Liver (tissue), 9 donors: ENCODE results near the gene WDR82. TPM values are rescaled to one million over a fixed set of nuclear protein-coding genes. Genes with fewer than 3 reads are reported as not detected.

ENCODE experiments used
- DNase-seq: peaks from one replicate; pipeline ENCODE4 v3.0.0-alpha.2; 2017; ENCODE audit warnings: low spot score
- H3K27ac ChIP-seq, 2 donors: one replicate each; pipeline ENCODE4 v1.7.0; 2013; ENCODE audit warnings: inconsistent platforms in 2 of 2, low read length in 2 of 2, control low read depth in 1 of 2, low read depth in 1 of 2, mild to moderate bottlenecking in 1 of 2
- H3K27me3 ChIP-seq, 4 donors: one replicate each; pipeline versions ENCODE4 v1.6.1 to v1.7.0; 2013; ENCODE audit warnings: low read length in 3 of 4, inconsistent platforms in 1 of 4, mild to moderate bottlenecking in 1 of 4, moderate library complexity in 1 of 4; ENCODE audit not compliant: control insufficient read depth in 4 of 4, insufficient read depth in 4 of 4
- H3K36me3 ChIP-seq, 4 donors: one replicate each; pipeline versions ENCODE4 v1.6.1 to v1.7.0; 2013; ENCODE audit warnings: low read length in 3 of 4, mild to moderate bottlenecking in 3 of 4, low read depth in 1 of 4, moderate library complexity in 1 of 4; ENCODE audit not compliant: control insufficient read depth in 4 of 4, insufficient read depth in 3 of 4
- H3K4me1 ChIP-seq, 4 donors: one replicate each; pipeline versions ENCODE4 v1.6.1 to v1.7.0; 2013; ENCODE audit warnings: low read length in 3 of 4, mild to moderate bottlenecking in 3 of 4, moderate library complexity in 1 of 4; ENCODE audit not compliant: control insufficient read depth in 4 of 4, insufficient read depth in 4 of 4
- H3K4me3 ChIP-seq, 3 donors: one replicate each; pipeline versions ENCODE4 v1.6.1 to v1.7.0; 2013; ENCODE audit warnings: low read length in 3 of 3, control low read depth in 1 of 3, low read depth in 1 of 3, mild to moderate bottlenecking in 1 of 3
- H3K9ac ChIP-seq, 2 donors: one replicate each; pipeline ENCODE4 v1.7.0; 2013; ENCODE audit warnings: low read length in 2 of 2, mild to moderate bottlenecking in 2 of 2, moderate library complexity in 2 of 2, control low read depth in 1 of 2, low read depth in 1 of 2
- H3K9me3 ChIP-seq, 4 donors: one replicate each; pipeline versions ENCODE4 v1.6.1 to v1.7.0; 2013; ENCODE audit warnings: low read length in 3 of 4; ENCODE audit not compliant: control insufficient read depth in 4 of 4
- EGR1 ChIP-seq, 2 donors: IDR thresholded peaks; 2 replicates each; pipeline ENCODE4 v1.6.1; 2016 to 2018; ENCODE audit warnings: antibody characterized with exemption in 2 of 2, low read depth in 2 of 2
- FOXA1 ChIP-seq: IDR thresholded peaks from 2 replicates; pipeline ENCODE4 v1.6.1; 2016; ENCODE audit warnings: antibody characterized with exemption
- FOXA2 ChIP-seq: IDR thresholded peaks from 2 replicates; pipeline ENCODE4 v1.6.1; 2016; ENCODE audit warnings: antibody characterized with exemption
- GABPA ChIP-seq, 2 donors: IDR thresholded peaks in 1 of 2; conservative IDR thresholded peaks in 1 of 2; 2 replicates each; pipeline ENCODE4 v1.6.1; 2016; ENCODE audit warnings: antibody characterized with exemption in 2 of 2, mild to moderate bottlenecking in 1 of 2, moderate library complexity in 1 of 2
- HNF4A ChIP-seq, 2 donors: conservative IDR thresholded peaks; 2 replicates each; pipeline ENCODE4 v1.6.1; 2016; ENCODE audit warnings: antibody characterized with exemption in 2 of 2, mild to moderate bottlenecking in 2 of 2
- HNF4G ChIP-seq: IDR thresholded peaks from 2 replicates; pipeline ENCODE4 v1.6.1; 2016; ENCODE audit warnings: antibody characterized with exemption
- JUND ChIP-seq, 2 donors: IDR thresholded peaks; 2 replicates each; pipeline ENCODE4 v1.6.1; 2016; ENCODE audit warnings: antibody characterized with exemption in 2 of 2
- NR2F2 ChIP-seq: IDR thresholded peaks from 2 replicates; pipeline ENCODE4 v1.6.1; 2016; ENCODE audit warnings: antibody characterized with exemption
- RAD21 ChIP-seq, 2 donors: IDR thresholded peaks; 2 replicates each; pipeline ENCODE4 v1.6.1; 2016; ENCODE audit warnings: antibody characterized with exemption in 2 of 2, mild to moderate bottlenecking in 2 of 2
- RXRA ChIP-seq, 2 donors: IDR thresholded peaks; 2 replicates each; pipeline ENCODE4 v1.6.1; 2017 to 2018; ENCODE audit warnings: antibody characterized with exemption in 2 of 2, mild to moderate bottlenecking in 1 of 2
- SP1 ChIP-seq: IDR thresholded peaks from 2 replicates; pipeline ENCODE4 v1.6.1; 2018; ENCODE audit warnings: antibody characterized with exemption, mild to moderate bottlenecking
- TAF1 ChIP-seq: conservative IDR thresholded peaks from 2 replicates; pipeline ENCODE4 v1.6.1; 2016; ENCODE audit warnings: antibody characterized with exemption, mild to moderate bottlenecking
- YY1 ChIP-seq: IDR thresholded peaks from 2 replicates; pipeline ENCODE4 v1.6.1; 2016; ENCODE audit warnings: antibody characterized with exemption, mild to moderate bottlenecking
- WGBS: extraction: QIAGEN DNeasy Blood & Tissue Kit; methylation state at CpG from one replicate; pipeline ENCODE4 v1.1.7; 2013; 5-methylcytosine and 5-hydroxymethylcytosine counted together
- polyA plus RNA-seq, 2 donors: library from polyadenylated mRNA; stranded (reverse) in 1 of 2; unstranded in 1 of 2; fragments of 200-250 nt in 1 of 2; fragments of >200 nt in 1 of 2; fragmentation: Nextera tagmentation in 1 of 2; extraction: Ambion mirVana in 1 of 2; gene quantifications; one replicate each; pipeline versions ENCODE4 v1.2.1 to v1.2.3, GENCODE V29; 2013 to 2015
- total RNA-seq, 2 donors: library from RNA; depleted of rRNA; stranded (reverse); fragments of >200 nt; gene quantifications; one replicate each; pipeline ENCODE4 v1.2.3, GENCODE V29; 2014
- TF ChIP-seq, protein P1 (sequence below): IDR thresholded peaks from 2 replicates; pipeline ENCODE4 v1.6.1; 2016; ENCODE audit warnings: antibody characterized with exemption
- TF ChIP-seq, protein P2 (sequence below): IDR thresholded peaks from 2 replicates; pipeline ENCODE4 v1.6.1; 2016; ENCODE audit warnings: antibody characterized with exemption
- TF ChIP-seq, protein P3 (sequence below): IDR thresholded peaks from 2 replicates; pipeline ENCODE4 v1.6.1; 2016; ENCODE audit warnings: antibody characterized with exemption
- TF ChIP-seq, protein P4 (sequence below): fragments of 150-350 bp; IDR thresholded peaks from 2 replicates; pipeline ENCODE4 v1.5.1; 2017; ENCODE audit warnings: improper control_type of control experiment, low read depth, low read length; ENCODE audit not compliant: missing input control
- TF ChIP-seq, protein P5 (sequence below): IDR thresholded peaks from 2 replicates; pipeline ENCODE4 v1.6.1; 2016; ENCODE audit warnings: antibody characterized with exemption, mild to moderate bottlenecking
- donor health status: healthy.
- donor health status: healthy.
- donor health status: healthy.
- donor health status: healthy.
- donor health status: healthy.

WDR82 gene
- total and polyA plus RNA-seq, 4 donors, result 4.3 to 44.3 (median 25.5) TPM

DNA sequence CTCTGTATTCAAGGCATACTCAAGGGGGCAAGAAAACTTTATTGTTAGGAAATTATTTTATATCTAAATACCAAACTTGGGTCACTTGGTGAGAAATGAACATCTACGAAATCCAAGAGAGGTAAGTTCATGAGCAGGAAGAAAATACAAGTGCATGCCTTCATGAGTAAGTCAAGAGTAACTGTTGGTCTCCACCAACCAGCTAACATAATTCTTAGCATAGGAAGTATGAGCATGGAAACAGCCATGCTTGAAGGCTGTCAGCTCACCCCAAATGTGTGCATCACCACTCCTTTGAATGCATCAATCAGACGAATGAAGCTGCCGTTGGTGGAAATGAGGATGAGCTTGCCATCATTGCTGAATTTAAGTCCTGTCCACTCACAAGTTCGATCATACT, 19.0 kb downstream of the WDR82 start:
- H3K4me1 ChIP-seq, result no peaks in the 10 kb centered on the region
- 93% methylated on average over 4 of the region's 4 CpGs for WGBS
- no peak overlapping the region for H3K27ac ChIP-seq

More for the DNA sequence above, 19.0 kb downstream of the WDR82 start:
- H3K36me3 ChIP-seq, result peaks cover 25 to 85% (median 75%) of the 10 kb centered on the region in 4 donors
- TF ChIP-seq NR2F2 (no peak), RAD21 (IDR thresholded peaks at IDR 0.05) (no peak), YY1 (no peak), SP1 (no peak), EGR1 (IDR thresholded peaks at IDR 0.05; ENCODE audit: low read depth in 2 of 2) (no peak), HNF4G (no peak), JUND (IDR thresholded peaks at IDR 0.05) (no peak), FOXA2 (no peak), HNF4A (conservative IDR thresholded peaks at IDR 0.05) (no peak), FOXA1 (no peak), GABPA (IDR thresholded peaks at IDR 0.05 in 1 of 2, conservative IDR thresholded peaks at IDR 0.05 in 1 of 2) (no peak), RXRA (IDR thresholded peaks at IDR 0.05) (no peak), TAF1 (no peak)
- TF ChIP-seq, protein P1, sequence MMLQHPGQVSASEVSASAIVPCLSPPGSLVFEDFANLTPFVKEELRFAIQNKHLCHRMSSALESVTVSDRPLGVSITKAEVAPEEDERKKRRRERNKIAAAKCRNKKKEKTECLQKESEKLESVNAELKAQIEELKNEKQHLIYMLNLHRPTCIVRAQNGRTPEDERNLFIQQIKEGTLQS, result no peak
- TF ChIP-seq, protein P2, sequence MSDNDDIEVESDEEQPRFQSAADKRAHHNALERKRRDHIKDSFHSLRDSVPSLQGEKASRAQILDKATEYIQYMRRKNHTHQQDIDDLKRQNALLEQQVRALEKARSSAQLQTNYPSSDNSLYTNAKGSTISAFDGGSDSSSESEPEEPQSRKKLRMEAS, result no peak
- TF ChIP-seq, protein P3, sequence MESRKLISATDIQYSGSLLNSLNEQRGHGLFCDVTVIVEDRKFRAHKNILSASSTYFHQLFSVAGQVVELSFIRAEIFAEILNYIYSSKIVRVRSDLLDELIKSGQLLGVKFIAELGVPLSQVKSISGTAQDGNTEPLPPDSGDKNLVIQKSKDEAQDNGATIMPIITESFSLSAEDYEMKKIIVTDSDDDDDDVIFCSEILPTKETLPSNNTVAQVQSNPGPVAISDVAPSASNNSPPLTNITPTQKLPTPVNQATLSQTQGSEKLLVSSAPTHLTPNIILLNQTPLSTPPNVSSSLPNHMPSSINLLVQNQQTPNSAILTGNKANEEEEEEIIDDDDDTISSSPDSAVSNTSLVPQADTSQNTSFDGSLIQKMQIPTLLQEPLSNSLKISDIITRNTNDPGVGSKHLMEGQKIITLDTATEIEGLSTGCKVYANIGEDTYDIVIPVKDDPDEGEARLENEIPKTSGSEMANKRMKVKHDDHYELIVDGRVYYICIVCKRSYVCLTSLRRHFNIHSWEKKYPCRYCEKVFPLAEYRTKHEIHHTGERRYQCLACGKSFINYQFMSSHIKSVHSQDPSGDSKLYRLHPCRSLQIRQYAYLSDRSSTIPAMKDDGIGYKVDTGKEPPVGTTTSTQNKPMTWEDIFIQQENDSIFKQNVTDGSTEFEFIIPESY, result no peak
- TF ChIP-seq, protein P4, sequence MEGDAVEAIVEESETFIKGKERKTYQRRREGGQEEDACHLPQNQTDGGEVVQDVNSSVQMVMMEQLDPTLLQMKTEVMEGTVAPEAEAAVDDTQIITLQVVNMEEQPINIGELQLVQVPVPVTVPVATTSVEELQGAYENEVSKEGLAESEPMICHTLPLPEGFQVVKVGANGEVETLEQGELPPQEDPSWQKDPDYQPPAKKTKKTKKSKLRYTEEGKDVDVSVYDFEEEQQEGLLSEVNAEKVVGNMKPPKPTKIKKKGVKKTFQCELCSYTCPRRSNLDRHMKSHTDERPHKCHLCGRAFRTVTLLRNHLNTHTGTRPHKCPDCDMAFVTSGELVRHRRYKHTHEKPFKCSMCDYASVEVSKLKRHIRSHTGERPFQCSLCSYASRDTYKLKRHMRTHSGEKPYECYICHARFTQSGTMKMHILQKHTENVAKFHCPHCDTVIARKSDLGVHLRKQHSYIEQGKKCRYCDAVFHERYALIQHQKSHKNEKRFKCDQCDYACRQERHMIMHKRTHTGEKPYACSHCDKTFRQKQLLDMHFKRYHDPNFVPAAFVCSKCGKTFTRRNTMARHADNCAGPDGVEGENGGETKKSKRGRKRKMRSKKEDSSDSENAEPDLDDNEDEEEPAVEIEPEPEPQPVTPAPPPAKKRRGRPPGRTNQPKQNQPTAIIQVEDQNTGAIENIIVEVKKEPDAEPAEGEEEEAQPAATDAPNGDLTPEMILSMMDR, result no peak
- TF ChIP-seq, protein P5, sequence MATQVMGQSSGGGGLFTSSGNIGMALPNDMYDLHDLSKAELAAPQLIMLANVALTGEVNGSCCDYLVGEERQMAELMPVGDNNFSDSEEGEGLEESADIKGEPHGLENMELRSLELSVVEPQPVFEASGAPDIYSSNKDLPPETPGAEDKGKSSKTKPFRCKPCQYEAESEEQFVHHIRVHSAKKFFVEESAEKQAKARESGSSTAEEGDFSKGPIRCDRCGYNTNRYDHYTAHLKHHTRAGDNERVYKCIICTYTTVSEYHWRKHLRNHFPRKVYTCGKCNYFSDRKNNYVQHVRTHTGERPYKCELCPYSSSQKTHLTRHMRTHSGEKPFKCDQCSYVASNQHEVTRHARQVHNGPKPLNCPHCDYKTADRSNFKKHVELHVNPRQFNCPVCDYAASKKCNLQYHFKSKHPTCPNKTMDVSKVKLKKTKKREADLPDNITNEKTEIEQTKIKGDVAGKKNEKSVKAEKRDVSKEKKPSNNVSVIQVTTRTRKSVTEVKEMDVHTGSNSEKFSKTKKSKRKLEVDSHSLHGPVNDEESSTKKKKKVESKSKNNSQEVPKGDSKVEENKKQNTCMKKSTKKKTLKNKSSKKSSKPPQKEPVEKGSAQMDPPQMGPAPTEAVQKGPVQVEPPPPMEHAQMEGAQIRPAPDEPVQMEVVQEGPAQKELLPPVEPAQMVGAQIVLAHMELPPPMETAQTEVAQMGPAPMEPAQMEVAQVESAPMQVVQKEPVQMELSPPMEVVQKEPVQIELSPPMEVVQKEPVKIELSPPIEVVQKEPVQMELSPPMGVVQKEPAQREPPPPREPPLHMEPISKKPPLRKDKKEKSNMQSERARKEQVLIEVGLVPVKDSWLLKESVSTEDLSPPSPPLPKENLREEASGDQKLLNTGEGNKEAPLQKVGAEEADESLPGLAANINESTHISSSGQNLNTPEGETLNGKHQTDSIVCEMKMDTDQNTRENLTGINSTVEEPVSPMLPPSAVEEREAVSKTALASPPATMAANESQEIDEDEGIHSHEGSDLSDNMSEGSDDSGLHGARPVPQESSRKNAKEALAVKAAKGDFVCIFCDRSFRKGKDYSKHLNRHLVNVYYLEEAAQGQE, result no peak
- no peak overlapping the region for H3K4me3 ChIP-seq
- no peak overlapping the region for H3K9ac ChIP-seq
- no peak for DNase-seq
- no peaks in the 10 kb centered on the region for H3K27me3 ChIP-seq
- H3K9me3 ChIP-seq, result no peaks in the 10 kb centered on the region
